ENCODE results near the gene BRINP3. TPM values are rescaled to one million over a fixed set of nuclear protein-coding genes. Genes with fewer than 3 reads are reported as not detected.

The BRINP3 gene
- total RNA-seq, 4 donors from 2014 or later, result 0.23 to 0.25 TPM; not detected in 2

- intact Hi-C loops (cut with DNase I; ENCODE audit: low total_unique reads), result no loop called here
- TF ChIP-seq CTCF (IDR thresholded peaks at IDR 0.05), result no peak
- no peak for DNase-seq (ENCODE audit: low spot score in 2 of 2)
- 75 to 76% methylated on average over 2 of the region's 2 CpGs for WGBS, 2 donors
- no peak overlapping the region for H3K4me3 ChIP-seq (ENCODE audit: low read depth, poor library complexity, severe bottlenecking)
These were observed 154.1 kb downstream of the BRINP3 start for GRCh38 chr1:190323530-190323929.

GRCh38 chr1:190322274-190322673, 155.4 kb downstream of the BRINP3 start:
- DNase-seq (ENCODE audit: low spot score in 2 of 2), result no peak
- intact Hi-C loops (cut with DNase I; ENCODE audit: low total_unique reads), result no loop called here
- H3K4me3 ChIP-seq (ENCODE audit: low read depth, poor library complexity, severe bottlenecking), result no peak overlapping the region
- TF ChIP-seq POLR2A (IDR thresholded peaks at IDR 0.05) (no peak), CTCF (IDR thresholded peaks at IDR 0.05) (no peak)
- 90 to 92% methylated on average over 6 of the region's 6 CpGs for WGBS, 2 donors

GRCh38 chr1:190320952-190321351, 156.7 kb downstream of the BRINP3 start:
- WGBS, 2 donors, result 50 to 51% methylated on average over 3 of the region's 3 CpGs
- DNase-seq (ENCODE audit: low spot score in 2 of 2), result no peak
- intact Hi-C loops (cut with DNase I; ENCODE audit: low total_unique reads), result no loop called here
- H3K4me3 ChIP-seq (ENCODE audit: low read depth, poor library complexity, severe bottlenecking), result no peak overlapping the region
- TF ChIP-seq CTCF (IDR thresholded peaks at IDR 0.05), result no peak
- TF ChIP-seq POLR2A (IDR thresholded peaks at IDR 0.05), result no peak

- WGBS, 2 donors, result 77 to 86% methylated on average over 1 of the region's 1 CpG
- intact Hi-C loops (cut with DNase I; ENCODE audit: low total_unique reads), result no loop called here
- DNase-seq (ENCODE audit: low spot score in 2 of 2), result no peak
- TF ChIP-seq POLR2A (IDR thresholded peaks at IDR 0.05) (no peak), CTCF (IDR thresholded peaks at IDR 0.05) (no peak)
- no peak overlapping the region for H3K4me3 ChIP-seq (ENCODE audit: low read depth, poor library complexity, severe bottlenecking)
These were observed 164.9 kb downstream of the BRINP3 start for GRCh38 chr1:190312763-190313162.

- TF ChIP-seq POLR2A (IDR thresholded peaks at IDR 0.05), result no peak
- no peak for TF ChIP-seq CTCF (IDR thresholded peaks at IDR 0.05)
- intact Hi-C loops (cut with DNase I; ENCODE audit: low total_unique reads), result no loop called here
- DNase-seq (ENCODE audit: low spot score in 2 of 2), result no peak
- no peak overlapping the region for H3K4me3 ChIP-seq (ENCODE audit: low read depth, poor library complexity, severe bottlenecking)
These were observed 174.2 kb downstream of the BRINP3 start for GRCh38 chr1:190303501-190303900.

GRCh38 chr1:190296453-190296852, 181.2 kb downstream of the BRINP3 start:
- H3K4me3 ChIP-seq (ENCODE audit: low read depth, poor library complexity, severe bottlenecking), result no peak overlapping the region
- WGBS, 2 donors, result 61 to 90% methylated on average over 2 of the region's 2 CpGs
- no peak for TF ChIP-seq POLR2A (IDR thresholded peaks at IDR 0.05)
- no peak for TF ChIP-seq CTCF (IDR thresholded peaks at IDR 0.05)
- intact Hi-C loops (cut with DNase I; ENCODE audit: low total_unique reads), result no loop called here
- DNase-seq (ENCODE audit: low spot score in 2 of 2), result no peak

Data from lower leg skin (tissue), 4 donors.